GM20000 (cell line): ENCODE measurements around the gene STK40.

Source experiments
- DNase-seq: peaks from one replicate; pipeline ENCODE4 v3.0.0; 2012; ENCODE audit warnings: low spot score
- TF ChIP-seq, protein P1 (sequence below): IDR thresholded peaks from 2 replicates; pipeline ENCODE4 v1.5.1; 2012; ENCODE audit warnings: mild to moderate bottlenecking, control low read depth; ENCODE audit errors: extremely low read depth, missing control alignments

Gene STK40

DNA sequence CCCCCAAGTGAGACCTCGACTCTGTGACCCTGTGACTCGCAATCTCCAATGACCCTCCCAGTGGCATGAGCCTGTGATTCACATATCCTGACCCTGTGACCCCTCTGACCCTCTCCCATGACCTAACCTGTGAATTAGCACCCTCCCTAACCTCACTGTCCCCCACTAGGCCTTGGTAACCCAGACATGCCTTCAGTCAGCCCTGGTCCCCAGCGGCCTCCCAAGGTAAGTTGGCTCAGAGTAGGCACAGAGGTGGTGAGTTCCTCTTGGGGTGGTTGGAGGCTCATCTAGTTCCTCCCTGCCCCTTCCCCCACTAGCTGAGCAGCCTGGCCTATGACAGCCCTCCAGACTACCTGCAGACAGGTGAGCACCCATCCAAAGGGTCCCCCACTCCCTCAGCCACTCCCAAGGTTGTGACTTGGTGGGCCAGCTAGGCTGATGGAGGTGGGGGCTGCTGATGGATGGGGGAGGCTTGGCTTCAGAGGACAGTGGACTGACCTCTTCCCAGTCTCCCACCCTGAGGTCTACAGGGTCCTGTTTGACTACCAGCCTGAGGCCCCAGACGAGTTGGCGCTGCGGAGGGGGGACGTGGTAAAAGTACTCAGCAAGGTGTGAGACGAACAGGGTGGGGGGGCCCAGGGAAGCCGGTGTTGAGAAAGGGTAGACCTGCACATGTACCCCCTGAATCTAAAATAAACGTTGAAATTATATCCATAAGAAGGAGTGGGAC, 78.0 kb downstream of the STK40 start:
- TF ChIP-seq, protein P1, sequence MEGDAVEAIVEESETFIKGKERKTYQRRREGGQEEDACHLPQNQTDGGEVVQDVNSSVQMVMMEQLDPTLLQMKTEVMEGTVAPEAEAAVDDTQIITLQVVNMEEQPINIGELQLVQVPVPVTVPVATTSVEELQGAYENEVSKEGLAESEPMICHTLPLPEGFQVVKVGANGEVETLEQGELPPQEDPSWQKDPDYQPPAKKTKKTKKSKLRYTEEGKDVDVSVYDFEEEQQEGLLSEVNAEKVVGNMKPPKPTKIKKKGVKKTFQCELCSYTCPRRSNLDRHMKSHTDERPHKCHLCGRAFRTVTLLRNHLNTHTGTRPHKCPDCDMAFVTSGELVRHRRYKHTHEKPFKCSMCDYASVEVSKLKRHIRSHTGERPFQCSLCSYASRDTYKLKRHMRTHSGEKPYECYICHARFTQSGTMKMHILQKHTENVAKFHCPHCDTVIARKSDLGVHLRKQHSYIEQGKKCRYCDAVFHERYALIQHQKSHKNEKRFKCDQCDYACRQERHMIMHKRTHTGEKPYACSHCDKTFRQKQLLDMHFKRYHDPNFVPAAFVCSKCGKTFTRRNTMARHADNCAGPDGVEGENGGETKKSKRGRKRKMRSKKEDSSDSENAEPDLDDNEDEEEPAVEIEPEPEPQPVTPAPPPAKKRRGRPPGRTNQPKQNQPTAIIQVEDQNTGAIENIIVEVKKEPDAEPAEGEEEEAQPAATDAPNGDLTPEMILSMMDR: no peak
- no peak for DNase-seq

DNA sequence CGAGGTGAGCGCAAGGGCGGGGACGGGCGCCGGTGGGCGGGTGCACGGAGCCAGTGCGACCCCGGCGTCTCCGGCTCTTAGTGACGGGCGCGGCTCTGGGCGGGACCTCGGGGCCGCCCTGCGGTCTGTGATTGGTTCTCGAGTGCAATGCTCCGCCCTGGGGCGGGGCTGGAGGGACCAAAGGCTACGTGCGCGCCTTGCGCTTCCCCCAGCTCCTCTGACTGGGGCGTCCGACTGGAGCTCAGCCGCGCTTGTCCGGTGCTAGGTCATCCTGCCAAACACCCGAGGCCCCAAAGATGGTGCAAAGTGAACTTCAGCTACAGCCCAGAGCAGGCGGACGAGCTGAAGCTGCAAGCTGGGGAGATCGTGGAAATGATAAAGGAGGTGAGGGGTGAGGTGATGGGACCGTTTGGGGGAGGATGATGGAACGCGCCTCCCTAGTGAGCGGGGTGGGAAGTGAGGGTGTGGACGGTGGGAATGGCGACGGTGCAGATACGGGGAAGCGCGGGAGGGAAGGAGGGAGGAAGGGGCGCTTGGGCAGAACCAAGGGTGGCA, 78.7 kb downstream of the STK40 start:
- TF ChIP-seq, protein P1: no peak
- DNase-seq: peak; percentile 99

DNA sequence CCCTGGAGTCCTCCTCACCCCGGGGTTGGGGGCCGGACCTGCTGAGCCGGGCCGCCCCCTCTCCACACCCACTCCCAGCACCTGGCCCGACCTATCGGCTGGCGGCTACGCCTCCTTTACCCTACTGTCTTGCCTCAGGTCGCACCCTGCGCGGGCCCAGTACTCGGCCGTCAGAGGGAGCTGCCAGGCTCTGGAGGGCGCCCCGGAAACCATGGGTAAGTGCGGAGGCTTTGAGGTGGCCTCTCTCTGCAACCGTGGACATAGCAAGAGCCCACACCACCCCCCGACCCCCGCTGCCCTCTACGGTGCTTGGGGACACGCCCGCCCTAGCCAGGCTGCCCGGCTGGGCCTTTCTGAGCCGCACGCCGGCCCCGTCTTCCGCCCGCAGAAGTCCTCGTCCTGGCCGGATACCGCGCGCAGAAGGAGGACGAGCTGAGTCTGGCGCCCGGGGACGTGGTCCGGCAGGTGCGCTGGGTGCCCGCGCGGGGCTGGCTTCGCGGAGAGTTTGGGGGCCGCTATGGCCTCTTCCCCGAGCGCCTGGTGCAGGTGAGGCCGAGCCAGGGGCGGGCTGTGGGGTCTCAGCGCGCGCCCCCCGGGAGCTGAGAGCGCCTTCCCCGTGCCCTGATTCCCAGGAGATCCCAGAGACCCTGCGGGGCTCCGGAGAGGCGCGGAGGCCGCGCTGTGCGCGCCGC, 79.4 kb downstream of the STK40 start, which contains the start of gene SH3D21:
TSS of gene SH3D21 (plus strand) at position 159 of the 692 bp plus-strand sequence. CDS start at position 212, 53 bp downstream.
- TF ChIP-seq, protein P1: no peak
- DNase-seq: peak; percentile 67

DNA sequence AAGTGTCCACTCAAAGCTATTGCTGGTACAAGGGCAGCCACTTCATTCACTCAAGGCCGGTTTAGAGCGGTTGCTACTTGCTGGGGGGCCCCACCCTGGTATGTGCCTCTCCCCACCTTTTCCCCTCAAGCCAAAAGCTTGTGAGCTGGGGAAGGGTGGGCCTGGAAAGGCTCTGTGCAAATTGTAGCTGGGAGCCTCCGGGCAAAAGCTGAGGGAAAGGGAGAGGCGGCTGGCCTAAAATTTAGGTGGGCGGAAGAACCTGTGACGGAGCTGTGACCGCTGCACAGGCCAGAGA, 79.9 kb downstream of the STK40 start:
- DNase-seq: no peak

DNA sequence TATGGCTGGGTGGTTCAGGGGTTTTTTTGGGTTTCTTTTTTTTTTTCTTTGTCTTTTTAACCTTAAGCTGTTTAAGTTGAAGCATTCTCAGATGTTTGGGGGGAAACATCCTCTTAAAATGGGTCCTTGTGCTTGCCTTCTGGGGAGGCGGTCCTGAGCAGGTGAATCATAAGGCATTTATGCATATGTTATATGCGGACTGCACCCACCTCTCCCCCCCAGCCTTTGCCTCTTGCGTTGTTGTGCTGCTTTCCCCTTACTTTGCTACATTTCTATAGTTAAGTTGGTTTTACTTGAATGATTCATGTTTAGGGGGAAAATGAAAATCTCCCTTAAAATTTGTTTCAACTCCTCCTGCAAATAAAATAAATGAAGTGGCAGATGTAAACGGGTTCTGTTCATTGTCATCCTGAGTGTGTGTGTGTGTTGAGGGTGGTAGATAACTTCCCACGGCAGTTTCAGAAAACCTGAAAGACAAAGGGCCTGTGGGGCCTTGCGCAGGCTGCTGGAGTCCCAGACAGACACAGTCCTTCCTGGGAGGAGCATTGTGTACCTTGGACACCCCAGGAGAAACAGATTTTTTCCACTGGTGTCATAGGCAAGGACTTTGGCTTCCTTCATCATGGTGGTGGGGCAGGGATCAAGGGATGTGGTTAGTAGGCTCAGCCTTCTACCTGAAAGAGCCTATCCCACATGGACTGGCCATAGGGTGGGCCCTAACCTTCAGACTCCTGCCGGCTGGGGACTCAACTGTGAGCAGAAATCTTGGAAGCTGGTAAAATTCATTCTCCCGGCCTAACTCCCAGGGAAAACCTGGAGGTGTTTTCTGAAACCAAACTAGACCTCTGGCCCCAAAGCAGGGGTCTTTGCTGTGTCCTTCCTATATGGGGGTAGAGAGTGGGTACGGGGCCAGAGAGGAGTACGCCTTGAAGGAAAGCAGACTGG, 80.5 kb downstream of the STK40 start:
- DNase-seq: no peak
- TF ChIP-seq, protein P1: no peak

More for the DNA sequence above, 79.9 kb downstream of the STK40 start:
- TF ChIP-seq, protein P1: no peak

DNA sequence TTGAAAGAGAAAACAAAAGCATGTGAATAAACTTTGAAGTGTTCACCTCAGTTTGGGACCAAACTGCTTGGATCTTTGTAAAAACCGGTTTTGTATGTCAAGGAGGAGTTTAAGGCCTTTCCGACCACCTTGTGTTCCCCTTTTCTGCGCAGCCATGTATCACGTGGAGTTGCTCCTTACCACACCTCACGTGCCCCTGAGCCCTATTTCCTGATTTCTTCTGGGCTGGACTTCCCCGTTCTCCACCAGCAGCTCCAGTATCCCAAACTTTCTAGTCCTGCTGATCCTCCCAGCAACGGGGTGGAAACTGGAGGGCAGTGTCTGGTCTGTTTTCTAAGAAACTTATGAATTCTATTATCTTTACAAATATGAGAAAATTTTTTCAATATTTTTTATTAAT, 81.2 kb downstream of the STK40 start:
- no peak for DNase-seq
- TF ChIP-seq, protein P1: no peak
